Fibroblast of gingiva (primary cell): Measurements from ENCODE around the gene TMED5.

Experiments used
- DNase-seq: peaks from one replicate; pipeline ENCODE4 v3.0.0-alpha.2; 2011; ENCODE audit warnings: low read depth

TMED5 gene

GRCh38 chr1:93123201-93123783 lies 56.9 kb downstream of the TMED5 start:
- no peak for DNase-seq

GRCh38 chr1:93120614-93121013 lies 59.6 kb downstream of the TMED5 start:
- no peak for DNase-seq

- no peak for DNase-seq
Measured at GRCh38 chr1:93114391-93114790, 65.8 kb downstream of the TMED5 start.

- DNase-seq, result no peak
Measured at GRCh38 chr1:93113127-93113526, 67.1 kb downstream of the TMED5 start.

- no peak for DNase-seq
Measured at GRCh38 chr1:93111561-93111960, 68.7 kb downstream of the TMED5 start.

GRCh38 chr1:93111065-93111464 lies 69.1 kb downstream of the TMED5 start:
- DNase-seq, result no peak

- no peak for DNase-seq
Measured at GRCh38 chr1:93109578-93109977, 70.6 kb downstream of the TMED5 start.

- DNase-seq, result no peak
Measured at GRCh38 chr1:93108335-93108734, 71.9 kb downstream of the TMED5 start.

- DNase-seq, result no peak
Measured at GRCh38 chr1:93107395-93107794, 72.8 kb downstream of the TMED5 start.

- no peak for DNase-seq
Measured at GRCh38 chr1:93106226-93106625, 74.0 kb downstream of the TMED5 start.

- DNase-seq, result no peak
Measured at GRCh38 chr1:93102142-93102541, 78.1 kb downstream of the TMED5 start.
